Natural killer cell treated with Interleukin-12 subunit alpha and Interleukin-12 subunit beta and Interleukin-15 and Interleukin-18, amount 100 ng/mL, for 72 hours (primary cell): ENCODE data around the gene HEMGN. TPM values are rescaled to one million over a fixed set of nuclear protein-coding genes. Genes with fewer than 3 reads are reported as not detected.
"Not testable (repeated sequence)": the region's sequence is repeated elsewhere in the genome, so short reads cannot be mapped to it uniquely, and the experiment has no call there.

Source experiments
- ATAC-seq, 2 donors: fragments of 150-1000 bp; cut with Tn5 transposase in 1 of 2; sonication (Bioruptor Pico), chemical (Tn5 transposase) in 1 of 2; 2 replicates each; pipeline ENCODE4 v1.10.0; 2021
- DNase-seq: peaks from one replicate; pipeline ENCODE4 v3.0.0; 2022; ENCODE audit warnings: low spot score
- H3K27ac Mint-ChIP-seq, 2 donors: 1 replicate in 1 of 2; 2 replicates in 1 of 2; pipeline ENCODE4 v1.8.0; 2022; ENCODE audit warnings: mixed read lengths in 2 of 2, mild to moderate bottlenecking in 1 of 2, moderate library complexity in 1 of 2
- H3K27me3 Mint-ChIP-seq, 2 donors: 1 replicate in 1 of 2; 2 replicates in 1 of 2; pipeline ENCODE4 v1.8.0; 2022; ENCODE audit warnings: mixed read lengths in 2 of 2
- H3K36me3 Mint-ChIP-seq: one replicate; pipeline ENCODE4 v1.8.0; 2022; ENCODE audit warnings: mixed read lengths
- H3K4me1 Mint-ChIP-seq, 2 donors: 1 replicate in 1 of 2; 2 replicates in 1 of 2; pipeline ENCODE4 v1.8.0; 2022; ENCODE audit warnings: low read depth in 2 of 2, mixed read lengths in 2 of 2, mild to moderate bottlenecking in 1 of 2
- H3K4me3 Mint-ChIP-seq: one replicate; pipeline ENCODE4 v1.8.0; 2022; ENCODE audit warnings: mixed read lengths
- H3K9me3 Mint-ChIP-seq: 2 replicates; pipeline ENCODE4 v1.8.0; 2022; ENCODE audit warnings: mixed read lengths
- total RNA-seq, 2 donors: library from RNA; stranded (reverse); gene quantifications; one replicate each; pipeline ENCODE4 v1.2.3, GENCODE V29; 2022

The HEMGN gene
- total RNA-seq, 2 donors from 2014 or later: not detected

DNA sequence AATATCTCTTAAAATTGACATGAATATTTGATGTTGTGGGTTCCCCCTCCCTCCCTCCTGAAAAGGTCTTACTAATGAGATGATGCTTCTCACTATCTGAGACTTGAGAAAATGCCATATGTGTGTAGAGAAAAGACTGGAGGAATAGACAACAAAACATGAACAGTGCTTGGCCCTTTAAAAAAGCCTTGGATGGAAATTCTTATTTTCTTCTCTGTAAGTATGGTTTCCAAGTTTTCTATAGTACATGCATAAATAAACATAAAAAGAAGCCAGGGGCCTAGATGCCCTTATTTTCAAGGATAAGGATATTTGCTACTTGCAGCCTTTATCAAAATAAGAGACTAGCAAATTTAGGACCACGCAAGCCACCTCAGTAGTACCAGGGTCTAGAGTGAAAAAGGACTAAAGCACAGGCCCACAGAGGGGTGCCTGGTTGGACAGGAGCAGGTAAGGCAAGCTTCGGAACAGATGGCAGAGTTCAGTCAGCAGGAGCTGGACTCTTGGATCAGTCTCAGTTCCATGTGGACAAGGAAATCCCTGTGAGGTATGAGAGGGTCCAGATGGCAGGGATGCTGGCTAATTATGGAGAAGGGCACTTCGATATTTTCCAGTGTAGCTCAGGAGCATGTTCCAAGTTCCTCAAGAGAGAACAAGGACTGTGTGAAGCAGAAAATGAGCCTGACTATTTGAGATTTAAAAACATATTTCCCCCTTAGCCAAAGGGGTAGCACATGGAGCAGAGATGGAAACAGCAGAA is 40.6 kb upstream of the HEMGN start:
- Mint-ChIP-seq H3K4me3 (no peak overlapping the region), H3K4me1 (peaks cover 7 to 10% of the 10 kb centered on the region in 2 donors), H3K36me3 (no peaks in the 10 kb centered on the region), H3K27ac (no peak overlapping the region), H3K27me3 (peaks cover 2 to 7% of the 10 kb centered on the region in 2 donors), H3K9me3 (no peaks in the 10 kb centered on the region)
- no peak for DNase-seq
- no peak for ATAC-seq

GRCh38 chr9:97976633-97977032 is 38.7 kb upstream of the HEMGN start:
- H3K36me3 Mint-ChIP-seq, H3K9me3 Mint-ChIP-seq, ATAC-seq, DNase-seq, H3K4me3 Mint-ChIP-seq, H3K27ac Mint-ChIP-seq, H3K4me1 Mint-ChIP-seq: not testable (repeated sequence)
- H3K27me3 Mint-ChIP-seq: peaks cover 4 to 18% of the 10 kb centered on the region in 2 donors

DNA sequence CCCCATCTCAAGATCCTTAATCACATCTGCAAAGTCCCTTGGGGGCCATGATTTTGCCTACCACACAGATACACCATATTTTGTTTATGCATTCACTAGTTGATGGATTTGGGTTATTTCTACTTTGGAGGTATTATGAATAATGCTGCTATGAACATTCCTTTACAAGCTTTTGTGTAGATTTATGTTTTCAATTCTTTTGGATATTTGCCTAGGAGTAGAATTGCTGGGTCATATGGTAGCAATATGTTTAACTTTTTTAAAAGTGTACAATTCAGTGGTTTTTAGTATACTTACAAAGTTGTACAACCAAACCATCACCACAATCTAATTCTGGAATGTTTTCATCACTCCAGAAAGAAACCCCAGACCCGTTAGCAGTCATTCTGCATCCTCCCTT is 37.4 kb upstream of the HEMGN start:
- no peaks in the 10 kb centered on the region for H3K36me3 Mint-ChIP-seq
- DNase-seq (no peak), ATAC-seq (no peak)
- H3K4me3 Mint-ChIP-seq: no peak overlapping the region
- peaks cover 4 to 18% of the 10 kb centered on the region in 2 donors for H3K27me3 Mint-ChIP-seq
- no peaks in the 10 kb centered on the region for H3K9me3 Mint-ChIP-seq
- H3K27ac Mint-ChIP-seq: no peak overlapping the region
- H3K4me1 Mint-ChIP-seq: no peaks in the 10 kb centered on the region

GRCh38 chr9:97972753-97973152 is 34.8 kb upstream of the HEMGN start:
- ATAC-seq: no peak

GRCh38 chr9:97970165-97970564 is 32.2 kb upstream of the HEMGN start:
- DNase-seq (no peak), ATAC-seq (no peak)
- H3K9me3 Mint-ChIP-seq: no peaks in the 10 kb centered on the region
- H3K27me3 Mint-ChIP-seq: peaks cover 4 to 14% of the 10 kb centered on the region in 2 donors
- no peak overlapping the region for H3K4me3 Mint-ChIP-seq
- no peaks in the 10 kb centered on the region for H3K4me1 Mint-ChIP-seq
- no peaks in the 10 kb centered on the region for H3K36me3 Mint-ChIP-seq
- no peak overlapping the region for H3K27ac Mint-ChIP-seq

More at GRCh38 chr9:97972753-97973152, 34.8 kb upstream of the HEMGN start:
- no peaks in the 10 kb centered on the region for H3K9me3 Mint-ChIP-seq
- no peak overlapping the region for H3K4me3 Mint-ChIP-seq
- no peaks in the 10 kb centered on the region for H3K36me3 Mint-ChIP-seq
- DNase-seq: no peak
- peaks cover 4 to 18% of the 10 kb centered on the region in 2 donors for H3K27me3 Mint-ChIP-seq
- H3K27ac Mint-ChIP-seq: no peak overlapping the region
- no peaks in the 10 kb centered on the region for H3K4me1 Mint-ChIP-seq

DNA sequence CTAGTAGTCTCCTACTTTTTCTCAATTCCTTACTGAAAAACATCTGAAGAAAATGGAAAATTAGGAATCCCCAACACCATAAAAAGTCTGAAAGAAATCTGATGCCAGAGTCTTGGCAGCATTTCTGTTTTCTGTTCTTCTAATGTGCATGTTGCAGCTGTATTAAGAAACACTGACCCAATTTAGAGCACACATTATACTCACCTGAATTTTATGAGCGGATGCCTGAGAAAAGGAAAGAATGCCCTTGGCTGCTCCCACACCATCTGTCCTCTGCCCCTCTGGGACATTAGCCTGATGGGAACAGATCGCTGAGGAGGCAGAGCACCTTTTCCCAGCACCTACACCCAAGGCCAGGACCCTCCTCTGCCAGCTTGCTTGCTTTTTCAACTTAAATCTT is 31.0 kb upstream of the HEMGN start:
- H3K4me3 Mint-ChIP-seq: no peak overlapping the region
- H3K4me1 Mint-ChIP-seq: no peaks in the 10 kb centered on the region
- no peaks in the 10 kb centered on the region for H3K9me3 Mint-ChIP-seq
- no peak for DNase-seq
- H3K27ac Mint-ChIP-seq: no peak overlapping the region
- peaks cover 6 to 17% of the 10 kb centered on the region in 2 donors for H3K27me3 Mint-ChIP-seq
- ATAC-seq: no peak
- no peaks in the 10 kb centered on the region for H3K36me3 Mint-ChIP-seq

DNA sequence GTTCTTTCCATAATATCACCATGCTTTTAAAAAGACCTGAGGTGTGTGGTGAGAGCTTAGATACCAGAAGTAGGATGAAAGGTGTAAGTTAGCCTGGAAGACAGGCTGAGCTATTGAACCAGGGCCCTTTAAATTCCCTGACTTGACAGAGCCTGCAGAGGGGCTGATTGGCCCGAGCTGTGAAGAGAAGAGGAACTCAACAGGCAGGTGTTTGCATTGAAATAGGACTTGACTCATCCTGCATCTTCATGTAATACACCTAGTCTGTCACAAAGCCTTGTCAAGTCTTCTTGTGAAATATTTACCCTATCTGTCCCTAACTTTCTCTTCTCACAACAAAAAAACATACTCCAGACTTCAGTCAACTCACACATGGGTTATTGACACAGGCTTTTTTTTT is 28.5 kb upstream of the HEMGN start:
- no peak overlapping the region for H3K4me3 Mint-ChIP-seq
- DNase-seq (no peak), ATAC-seq (no peak)
- H3K27me3 Mint-ChIP-seq: peaks cover 5 to 8% of the 10 kb centered on the region in 2 donors
- H3K36me3 Mint-ChIP-seq: no peaks in the 10 kb centered on the region
- no peak overlapping the region for H3K27ac Mint-ChIP-seq
- no peaks in the 10 kb centered on the region for H3K4me1 Mint-ChIP-seq
- no peaks in the 10 kb centered on the region for H3K9me3 Mint-ChIP-seq

- ATAC-seq: no peak
Measured at GRCh38 chr9:97964901-97965300, 26.9 kb upstream of the HEMGN start.

GRCh38 chr9:97963232-97963631 is 25.3 kb upstream of the HEMGN start:
- Mint-ChIP-seq H3K4me3 (no peak overlapping the region), H3K36me3 (no peaks in the 10 kb centered on the region), H3K4me1 (peaks cover 6 to 8% of the 10 kb centered on the region in 2 donors), H3K9me3 (no peaks in the 10 kb centered on the region), H3K27me3 (peaks cover 5 to 8% of the 10 kb centered on the region in 2 donors), H3K27ac (no peak overlapping the region)
- DNase-seq: no peak
- ATAC-seq: no peak

More at GRCh38 chr9:97964901-97965300, 26.9 kb upstream of the HEMGN start:
- Mint-ChIP-seq H3K36me3 (no peaks in the 10 kb centered on the region), H3K9me3 (no peaks in the 10 kb centered on the region), H3K27me3 (peaks cover 5 to 8% of the 10 kb centered on the region in 2 donors), H3K4me1 (no peaks in the 10 kb centered on the region), H3K4me3 (no peak overlapping the region), H3K27ac (no peak overlapping the region)
- DNase-seq: no peak

DNA sequence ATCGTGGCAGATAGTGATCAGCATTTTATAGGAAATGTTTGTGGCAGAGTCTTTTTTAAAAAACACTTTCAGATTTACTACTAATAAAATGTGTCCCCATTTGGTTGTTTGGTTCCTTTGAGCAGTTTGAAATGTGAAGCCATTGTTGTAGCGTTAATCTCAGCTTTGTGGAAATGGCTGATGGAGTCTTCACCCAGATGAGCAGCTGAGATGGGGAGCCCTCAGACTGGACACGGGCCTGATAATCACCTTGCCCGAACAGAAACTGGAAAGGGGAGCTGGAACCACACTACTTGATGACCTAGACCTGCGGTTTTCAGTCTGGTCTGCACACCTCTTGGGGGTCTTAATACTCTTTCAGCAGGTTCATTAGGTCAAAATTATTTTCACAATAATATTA is 24.6 kb upstream of the HEMGN start:
- ATAC-seq: no peak
- no peak overlapping the region for H3K4me3 Mint-ChIP-seq
- no peaks in the 10 kb centered on the region for H3K36me3 Mint-ChIP-seq
- H3K4me1 Mint-ChIP-seq: peaks cover 6 to 8% of the 10 kb centered on the region in 2 donors
- no peak overlapping the region for H3K27ac Mint-ChIP-seq
- DNase-seq: no peak
- H3K27me3 Mint-ChIP-seq: peaks cover 5 to 8% of the 10 kb centered on the region in 2 donors
- H3K9me3 Mint-ChIP-seq: no peaks in the 10 kb centered on the region

DNA sequence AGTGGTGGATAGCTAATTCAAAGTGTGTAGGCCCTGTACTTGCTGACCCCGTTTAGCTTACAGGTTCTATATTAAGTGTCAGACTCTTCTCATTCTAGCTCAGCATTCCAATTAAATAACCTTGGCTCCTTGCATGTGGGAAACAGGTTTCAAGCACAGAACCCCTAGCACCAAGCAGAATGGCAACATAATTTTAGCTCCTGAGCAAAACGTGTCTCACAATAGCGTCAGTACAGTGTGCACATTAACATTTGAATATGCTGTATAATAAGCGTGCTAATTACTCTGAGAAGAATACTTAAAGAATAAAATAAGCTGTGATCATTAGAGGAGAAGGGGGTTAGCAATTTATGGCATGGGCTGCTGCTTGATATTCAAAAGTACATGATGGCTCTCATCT is 24.2 kb upstream of the HEMGN start:
- no peaks in the 10 kb centered on the region for H3K9me3 Mint-ChIP-seq
- no peaks in the 10 kb centered on the region for H3K36me3 Mint-ChIP-seq
- ATAC-seq: no peak
- no peak for DNase-seq
- peaks cover 5 to 8% of the 10 kb centered on the region in 2 donors for H3K27me3 Mint-ChIP-seq
- no peak overlapping the region for H3K27ac Mint-ChIP-seq
- no peak overlapping the region for H3K4me3 Mint-ChIP-seq
- H3K4me1 Mint-ChIP-seq: peaks cover 6 to 8% of the 10 kb centered on the region in 2 donors

DNA sequence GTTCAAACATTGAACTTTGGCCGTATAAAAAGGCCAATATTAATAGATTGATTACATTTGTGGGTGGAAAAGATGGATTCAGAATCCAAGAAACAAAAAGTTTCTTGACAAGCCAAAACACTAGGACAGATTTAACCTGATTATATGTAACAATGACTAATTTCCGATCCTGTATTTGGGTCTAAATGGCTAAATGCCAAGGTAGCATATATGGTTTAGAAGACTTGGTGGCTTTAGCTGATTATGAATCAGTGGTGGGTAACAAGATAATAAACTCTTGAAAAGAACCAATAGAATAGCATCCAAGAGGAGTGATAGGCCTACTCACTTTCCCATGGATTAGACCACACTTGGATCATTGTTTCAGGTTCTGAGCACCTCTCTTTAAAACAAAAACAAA is 23.4 kb upstream of the HEMGN start:
- H3K36me3 Mint-ChIP-seq: no peaks in the 10 kb centered on the region
- no peak overlapping the region for H3K27ac Mint-ChIP-seq
- H3K4me1 Mint-ChIP-seq: peaks cover 6 to 8% of the 10 kb centered on the region in 2 donors
- DNase-seq (no peak), ATAC-seq (no peak)
- H3K4me3 Mint-ChIP-seq: no peak overlapping the region
- H3K9me3 Mint-ChIP-seq: no peaks in the 10 kb centered on the region
- peaks cover 5 to 8% of the 10 kb centered on the region in 2 donors for H3K27me3 Mint-ChIP-seq

- H3K36me3 Mint-ChIP-seq: not testable (repeated sequence)
Measured at GRCh38 chr9:97960678-97961328, 22.8 kb upstream of the HEMGN start.

DNA sequence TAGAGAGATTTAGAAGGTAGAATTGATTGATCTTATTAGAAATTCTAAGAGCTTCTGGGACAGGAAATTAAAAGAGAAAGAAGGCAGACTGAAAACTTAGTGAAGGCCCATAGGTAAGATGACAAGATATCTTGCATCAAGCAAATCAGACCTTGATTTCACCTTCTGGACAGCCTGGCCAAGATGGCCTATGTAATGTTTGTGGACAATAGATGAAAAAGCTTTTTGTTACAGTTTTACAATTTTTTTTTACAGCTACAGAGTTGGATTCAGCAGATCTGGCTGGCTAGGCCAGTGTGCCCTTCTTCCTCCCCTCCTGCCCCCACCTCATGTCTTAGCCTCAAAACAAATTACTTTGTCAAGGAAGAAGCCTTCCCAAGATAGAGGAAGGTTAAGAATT is 21.6 kb upstream of the HEMGN start:
- peaks cover 6 to 8% of the 10 kb centered on the region in 2 donors for H3K4me1 Mint-ChIP-seq
- no peaks in the 10 kb centered on the region for H3K9me3 Mint-ChIP-seq
- H3K27me3 Mint-ChIP-seq: peaks cover 5 to 8% of the 10 kb centered on the region in 2 donors
- no peak overlapping the region for H3K4me3 Mint-ChIP-seq
- DNase-seq (no peak), ATAC-seq (no peak)
- no peaks in the 10 kb centered on the region for H3K36me3 Mint-ChIP-seq
- peak overlapping the region in 1 of 2 donors; percentile 48 for H3K27ac Mint-ChIP-seq

More at GRCh38 chr9:97960678-97961328, 22.8 kb upstream of the HEMGN start:
- H3K4me1 Mint-ChIP-seq, DNase-seq, H3K4me3 Mint-ChIP-seq, H3K27ac Mint-ChIP-seq, ATAC-seq, H3K9me3 Mint-ChIP-seq, H3K27me3 Mint-ChIP-seq: not testable (repeated sequence)
